Measurements from ENCODE around the gene EPN2.

- TF ChIP-seq SIN3A (IDR thresholded peaks at IDR 0.05; ENCODE audit: borderline replicate concordance, insufficient read depth, low read length) (no peak), TAF1 (IDR thresholded peaks at IDR 0.05; ENCODE audit: borderline replicate concordance, insufficient read depth, low read length) (no peak)
These were observed 2.4 kb downstream of the EPN2 start for GRCh38 chr17:19239544-19239943.
